ENCODE results near the gene DNAH11.
"Not testable (repeated sequence)": the region's sequence is repeated elsewhere in the genome, so short reads cannot be mapped to it uniquely, and the experiment has no call there.

DNAH11 gene

DNA sequence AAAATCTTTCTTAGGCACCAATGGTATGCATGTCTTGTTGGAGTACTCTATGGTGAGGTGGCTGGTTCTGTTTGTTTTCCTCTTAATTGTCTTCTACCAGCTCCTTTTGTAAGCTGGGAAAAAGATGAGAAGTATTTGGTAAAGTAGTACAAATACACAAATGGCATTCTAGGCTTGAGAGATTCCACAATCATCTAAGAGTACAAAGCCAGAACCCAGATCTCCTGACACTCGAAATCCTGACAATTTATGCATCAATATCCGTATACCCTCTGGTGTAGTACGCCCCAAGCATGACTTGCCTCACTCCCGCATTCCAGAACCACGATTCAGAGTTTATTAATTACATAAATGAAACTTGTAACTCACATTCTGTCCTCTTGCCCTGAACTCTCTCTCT is 359.4 kb downstream of the DNAH11 start:
- DNase-seq, result no peak

DNA sequence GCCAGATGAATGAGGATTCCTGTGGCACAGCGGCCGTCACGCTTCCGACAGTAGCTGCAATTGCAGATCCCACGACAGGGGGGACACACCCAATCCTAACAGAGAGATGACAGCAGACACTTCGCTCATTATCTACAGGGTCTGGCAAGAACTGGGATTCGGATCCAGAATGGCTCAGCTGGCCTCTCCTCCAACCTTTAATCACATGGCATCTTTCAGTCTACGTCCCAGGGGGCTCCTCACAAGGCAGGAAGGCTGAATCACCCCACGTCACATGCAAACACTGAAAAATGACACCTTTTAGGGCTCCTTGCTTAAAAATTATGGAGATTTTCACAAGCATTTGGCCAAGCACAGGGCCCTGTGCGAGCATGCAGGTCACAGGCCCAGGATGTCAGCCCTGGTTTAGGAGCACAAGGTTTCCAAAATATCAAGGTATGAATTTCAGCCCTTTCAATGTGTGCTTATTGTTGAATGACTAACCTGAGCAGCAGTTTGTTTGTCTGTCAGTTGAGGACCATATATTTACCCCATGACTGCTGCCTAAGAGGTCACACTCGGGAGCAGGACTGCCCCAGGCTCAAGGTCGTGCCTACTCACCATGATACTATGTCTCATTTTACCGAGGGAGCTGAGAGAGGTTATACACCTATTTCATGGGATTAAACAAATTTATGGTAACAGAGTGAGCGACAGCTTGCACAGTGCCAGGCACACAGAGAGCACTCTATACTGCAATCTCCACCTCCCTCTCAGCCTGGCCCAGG is 360.4 kb downstream of the DNAH11 start:
- DNase-seq, result no peak

DNA sequence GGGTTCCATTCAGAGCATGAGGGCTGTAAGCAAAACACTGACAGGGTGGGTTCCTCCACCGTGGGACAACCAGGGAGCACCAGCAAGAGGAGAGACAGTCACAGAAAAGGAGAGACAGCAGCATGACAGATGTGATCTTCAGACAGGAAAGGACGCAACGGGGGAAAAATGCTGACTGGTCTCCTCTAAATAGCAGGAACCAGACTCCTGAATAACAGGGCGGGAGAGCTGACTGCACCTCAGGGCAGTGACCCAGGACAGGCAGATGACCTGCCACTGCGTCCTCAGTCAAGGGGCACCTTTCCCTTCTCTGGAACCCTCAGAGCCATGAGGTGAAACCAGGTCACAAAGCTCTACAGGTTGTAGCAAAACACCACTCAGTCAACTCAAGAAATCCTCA is 365.9 kb downstream of the DNAH11 start:
- DNase-seq, result no peak

DNA sequence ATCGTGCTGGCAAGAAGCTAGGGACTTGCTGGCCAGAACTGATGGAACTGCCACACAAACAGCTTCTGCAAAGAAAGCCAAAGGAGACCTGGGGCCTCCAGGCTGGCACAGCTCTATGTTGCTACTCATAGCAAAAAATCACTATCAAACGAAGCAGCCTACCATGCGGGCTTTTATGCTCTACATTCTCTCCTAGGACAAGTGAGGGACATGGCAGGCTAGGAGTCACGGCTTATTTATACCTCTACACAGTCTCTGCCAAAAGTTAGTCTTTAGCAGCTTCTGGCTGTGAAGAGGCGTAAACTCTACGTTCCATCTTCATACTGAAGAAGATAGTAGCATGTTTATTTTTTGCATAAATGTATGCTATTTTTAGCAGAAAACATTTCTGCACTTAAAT is 367.4 kb downstream of the DNAH11 start:
- no peak for DNase-seq

DNA sequence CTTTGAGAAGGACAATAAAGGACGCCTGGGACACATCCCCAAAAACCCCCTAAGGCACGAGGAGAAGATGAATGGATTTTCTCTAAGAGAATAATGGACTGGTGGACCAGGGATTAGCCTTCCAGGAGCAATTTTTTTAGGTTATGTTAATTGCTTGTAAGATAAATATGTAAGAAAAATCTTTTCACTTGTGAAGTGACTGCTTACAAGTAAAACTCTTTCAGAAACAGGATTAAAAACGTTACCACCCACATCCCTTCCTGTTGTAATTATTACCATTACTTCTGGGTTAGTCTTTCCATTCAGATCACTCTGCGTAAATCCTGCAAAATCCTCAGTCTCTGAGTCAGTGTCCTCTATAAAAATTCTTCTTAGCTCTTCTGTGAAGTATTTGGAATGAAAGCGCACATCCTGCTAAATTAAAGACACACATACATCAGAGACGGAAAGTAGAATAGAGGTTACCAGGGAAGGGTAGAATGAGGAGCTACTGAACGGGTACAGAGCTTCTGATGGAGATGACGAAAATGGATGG is 368.6 kb downstream of the DNAH11 start:
- no peak for DNase-seq

DNA sequence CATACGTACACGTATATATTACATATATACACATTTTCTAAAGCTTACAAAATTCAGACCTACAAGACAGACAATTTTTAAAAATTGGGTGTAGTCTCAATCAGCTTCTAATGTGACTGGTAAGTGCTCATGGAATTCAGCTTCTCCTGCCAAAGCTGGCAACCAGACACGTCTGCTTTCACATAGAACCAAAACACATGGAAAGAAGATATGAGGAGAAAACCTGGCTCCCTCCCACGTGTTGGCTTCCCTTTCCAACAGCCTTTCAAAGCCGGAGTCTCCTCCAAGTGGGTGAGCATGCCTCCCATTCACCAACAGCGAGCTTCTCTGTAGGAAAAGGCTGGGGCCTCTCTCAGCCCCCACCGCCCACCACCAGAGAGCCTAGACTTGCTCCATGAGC is 369.5 kb downstream of the DNAH11 start:
- no peak for DNase-seq

DNA sequence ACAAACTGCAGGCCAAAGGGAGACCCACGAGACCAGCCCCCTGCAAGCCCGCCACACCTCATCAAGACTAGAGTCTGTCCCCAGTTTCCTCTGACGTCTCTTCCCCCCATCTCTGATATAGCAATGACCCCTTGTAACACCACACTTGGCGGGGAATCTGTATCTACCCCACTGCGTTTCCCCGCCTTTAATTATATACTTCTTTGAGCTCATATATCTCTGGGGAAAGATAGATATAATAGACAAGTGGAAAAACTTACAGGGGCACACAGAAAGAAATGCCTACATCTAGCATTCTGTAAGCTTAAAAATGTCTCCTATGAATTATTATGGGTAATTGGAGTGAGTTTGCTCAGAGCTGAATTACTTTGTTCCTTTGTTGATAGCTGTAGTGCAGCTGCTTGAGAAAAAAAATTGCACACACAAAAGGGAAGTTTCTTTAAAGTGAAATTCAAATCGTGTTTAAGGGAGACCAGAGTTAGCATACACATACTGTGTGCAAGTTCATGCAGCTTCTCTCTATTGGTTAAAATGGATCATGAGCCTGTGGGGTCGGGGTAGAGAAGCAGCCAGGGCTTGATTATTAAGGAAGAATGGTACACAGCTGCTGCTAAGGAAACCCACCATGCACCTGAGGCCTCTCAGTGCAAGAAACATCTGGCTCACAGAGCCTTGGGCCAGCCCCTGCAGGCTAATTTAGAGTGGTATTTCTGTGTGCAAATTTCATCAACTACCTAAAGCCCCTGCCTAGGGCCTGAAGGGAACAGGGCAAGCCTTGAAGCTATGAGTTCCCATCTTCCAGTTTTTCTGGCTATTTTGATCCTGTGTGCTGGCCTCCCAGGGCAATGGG is 370.3 kb downstream of the DNAH11 start:
- DNase-seq, result no peak

DNA sequence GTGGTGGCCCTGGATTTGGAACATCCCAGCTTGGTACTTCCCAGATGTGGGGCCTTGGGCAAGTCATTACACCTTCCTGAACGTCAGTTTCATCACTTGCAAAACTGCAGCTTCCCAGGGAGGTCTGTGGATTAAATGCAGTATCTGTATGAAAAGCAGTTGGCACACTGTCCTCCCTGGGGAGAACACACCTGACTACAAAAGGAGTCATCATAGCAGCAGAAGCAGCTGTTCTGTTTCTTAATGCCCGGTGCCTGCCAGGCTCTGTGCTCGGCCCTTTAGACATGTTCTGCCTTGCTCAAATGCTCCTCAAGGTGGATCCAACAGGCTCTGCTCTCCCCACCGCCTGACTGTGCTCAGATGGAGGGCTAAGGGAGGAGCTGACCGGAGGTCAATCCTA is 371.8 kb downstream of the DNAH11 start:
- no peak for DNase-seq

DNA sequence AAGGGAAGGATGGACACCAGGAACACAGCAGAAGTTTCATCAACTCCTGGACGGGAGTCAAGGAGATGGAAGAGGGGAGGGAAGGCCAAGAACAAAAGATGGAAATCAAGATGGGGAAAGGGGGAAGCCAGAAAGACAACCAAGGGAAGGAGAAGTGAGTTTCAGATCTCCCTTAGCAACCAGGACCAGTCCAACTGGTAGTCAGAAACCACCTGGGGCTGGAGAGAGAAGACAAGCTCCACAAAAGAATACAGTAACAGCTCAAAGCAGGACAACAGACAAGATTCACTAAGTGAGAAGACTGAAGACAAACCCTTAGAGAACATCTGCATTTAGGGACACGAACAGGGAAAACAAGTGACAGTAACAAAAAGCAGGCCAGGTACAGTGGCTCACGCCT is 372.3 kb downstream of the DNAH11 start:
- no peak for DNase-seq

DNA sequence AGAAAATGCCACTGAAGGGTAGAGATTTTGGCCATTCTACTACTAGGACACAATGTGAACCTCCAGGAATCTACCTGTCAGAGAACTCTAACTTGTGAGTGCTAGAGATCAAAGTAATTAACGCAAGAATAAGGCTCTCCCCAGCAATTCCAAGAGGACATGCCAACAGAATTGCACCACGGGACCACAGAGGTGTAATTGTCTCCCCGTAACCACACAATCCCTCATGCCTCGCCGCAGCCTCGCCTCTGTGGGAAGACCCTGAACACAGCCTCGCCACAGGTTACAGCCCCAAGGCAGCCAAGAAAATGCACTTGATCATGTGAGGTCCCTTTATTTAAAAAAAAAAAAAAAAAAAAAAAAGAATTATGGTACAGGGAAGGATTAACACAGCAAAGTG is 373.3 kb downstream of the DNAH11 start:
- DNase-seq, result no peak

DNA sequence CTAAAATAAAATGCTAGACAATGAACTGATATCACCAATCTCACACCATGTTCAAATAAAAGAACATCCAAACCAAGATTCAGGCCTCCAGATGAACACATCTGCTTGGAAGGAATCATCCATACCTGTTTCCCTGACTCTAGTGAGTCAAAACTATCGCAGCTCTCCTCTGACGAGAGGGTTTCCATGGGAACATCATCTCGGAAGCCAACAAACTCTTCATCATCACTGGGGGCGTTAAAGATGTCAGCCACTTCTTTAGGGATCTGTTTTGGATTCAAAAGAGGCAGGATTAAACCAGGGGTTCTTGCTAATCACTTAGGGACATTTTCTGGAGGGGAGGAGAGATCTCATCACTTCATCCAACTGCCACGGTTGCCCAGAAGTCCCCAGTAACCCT is 373.8 kb downstream of the DNAH11 start:
- DNase-seq, result no peak

DNA sequence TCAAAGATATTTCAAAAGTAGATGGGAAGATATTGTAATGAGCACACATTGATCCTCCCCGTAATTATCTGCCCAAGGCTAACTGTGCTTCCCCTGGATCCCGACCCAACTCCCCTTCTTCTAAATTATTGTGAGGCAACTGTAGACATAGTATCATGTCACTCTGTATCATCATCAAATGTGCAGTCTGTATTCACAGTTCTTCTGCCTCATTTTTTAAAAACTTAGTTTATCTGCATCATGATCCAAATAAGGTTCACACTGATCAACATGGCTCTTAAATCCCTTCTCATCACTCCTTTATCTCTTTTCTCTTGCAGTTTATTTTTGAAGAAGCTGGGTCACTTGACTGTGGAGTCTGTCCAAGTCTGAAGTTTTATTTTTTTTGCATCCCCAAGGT is 375.4 kb downstream of the DNAH11 start:
- DNase-seq, result no peak

DNA sequence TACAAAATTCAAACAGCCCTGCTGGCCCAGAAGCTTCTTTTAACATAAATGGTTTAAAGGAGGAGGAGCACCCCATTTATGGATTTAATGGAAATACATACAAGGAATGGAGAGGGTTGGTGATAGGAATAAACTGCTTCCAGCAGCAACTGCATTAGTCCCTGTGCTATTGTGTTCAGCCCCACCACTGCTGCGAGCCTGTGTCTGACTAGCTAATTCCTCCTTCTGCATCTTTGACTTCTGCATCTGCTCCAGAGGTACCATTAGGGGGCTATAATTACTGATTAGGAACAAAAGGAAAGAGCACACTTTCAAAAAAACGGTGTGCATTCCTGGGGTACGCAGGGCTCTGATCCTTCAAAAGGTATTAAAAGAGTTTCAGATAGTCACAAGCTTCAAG is 378.1 kb downstream of the DNAH11 start:
- DNase-seq, result no peak

DNA sequence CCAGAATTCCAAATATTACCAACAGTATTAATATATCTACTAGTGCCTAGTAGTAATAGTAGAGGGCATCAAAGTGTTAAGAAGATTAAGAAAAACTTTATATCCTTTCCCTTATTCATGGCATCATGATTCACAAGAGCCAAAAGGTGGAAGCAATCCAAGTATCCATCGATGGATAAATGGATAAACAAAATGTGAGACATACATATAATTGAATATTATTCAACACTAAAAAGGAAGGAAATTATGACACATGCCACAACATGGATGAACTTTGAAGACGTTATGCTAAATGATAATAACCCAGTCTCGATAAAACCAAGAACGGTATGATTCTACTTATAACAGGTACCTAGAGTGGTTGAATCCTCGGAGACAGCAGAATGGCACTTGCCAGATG is 379.8 kb downstream of the DNAH11 start:
- no peak for DNase-seq

DNA sequence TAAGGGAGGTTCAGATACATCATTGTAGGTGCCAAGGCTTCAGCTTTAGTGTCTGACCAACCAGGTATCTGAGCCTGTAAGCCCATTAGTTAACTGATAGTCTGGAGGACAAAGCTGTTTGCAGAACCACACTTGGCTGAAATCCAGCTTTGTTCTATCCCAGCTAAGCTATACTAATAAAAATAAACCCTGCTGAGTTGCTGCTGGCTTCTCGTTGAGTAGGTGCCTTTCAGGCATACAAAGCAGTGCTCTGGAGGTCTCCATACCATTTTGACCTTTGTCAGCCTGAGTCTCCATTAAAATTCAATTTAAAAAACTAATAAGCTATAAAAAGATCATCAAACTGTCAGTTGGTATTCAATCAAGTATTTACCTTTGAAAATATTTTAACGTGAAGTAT is 380.8 kb downstream of the DNAH11 start:
- peak; percentile 71 for DNase-seq

DNA sequence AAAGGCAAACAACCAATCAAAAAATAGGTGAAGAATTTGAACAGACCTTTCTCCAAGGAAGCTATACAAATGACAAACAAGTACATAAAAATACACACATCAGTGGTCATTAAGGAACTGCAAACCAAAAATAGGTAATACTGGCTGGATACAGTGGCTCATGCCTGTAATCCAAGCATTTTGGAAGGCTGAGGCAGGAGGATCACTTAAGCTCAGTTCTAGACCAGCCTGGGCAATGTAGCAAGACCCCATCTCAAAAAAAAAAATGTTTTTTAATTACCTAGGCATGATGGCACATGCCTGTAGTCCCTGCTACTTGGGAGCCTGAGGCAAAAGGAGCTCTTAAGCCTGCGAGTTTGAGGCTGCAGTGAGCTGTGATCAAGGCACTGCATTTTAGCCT is 383.6 kb downstream of the DNAH11 start:
- no peak for DNase-seq

DNA sequence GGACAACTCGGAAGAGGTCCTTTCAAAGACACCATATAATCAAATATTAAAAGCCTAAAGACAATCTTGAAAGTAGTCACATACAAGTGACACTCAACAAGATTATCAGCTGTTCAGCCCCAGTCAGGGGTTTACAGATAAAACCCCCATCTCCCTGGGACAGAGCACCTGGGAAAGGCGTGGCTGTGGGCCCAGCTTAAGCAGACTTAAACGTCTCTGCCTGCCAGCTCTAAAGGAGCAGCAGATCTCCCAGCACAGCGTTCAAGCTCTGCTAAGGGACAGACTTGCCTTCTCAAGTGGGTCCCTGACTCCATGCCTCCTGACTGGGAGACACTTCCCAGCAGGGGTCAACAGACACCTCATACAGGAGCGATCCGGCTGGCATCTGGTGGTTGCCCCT is 384.9 kb downstream of the DNAH11 start:
- no peak for DNase-seq

DNA sequence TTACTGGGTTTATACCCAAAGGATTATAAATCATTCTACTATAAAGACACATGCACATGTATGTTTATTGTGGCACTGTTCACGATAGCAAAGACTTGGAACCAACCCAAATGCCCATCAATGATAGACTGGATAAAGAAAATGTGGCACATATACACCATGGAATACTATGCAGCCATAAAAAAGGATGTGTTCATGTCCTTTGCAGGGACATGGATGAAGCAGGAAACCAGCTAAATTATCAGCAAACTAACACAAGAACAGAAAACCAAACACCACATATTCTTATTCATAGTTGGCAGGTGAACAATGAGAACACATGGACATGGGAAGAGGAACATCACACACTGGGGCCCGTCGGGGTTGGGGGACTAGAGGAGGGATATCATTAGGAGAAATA is 390.5 kb downstream of the DNAH11 start:
- DNase-seq, result not testable (repeated sequence)

DNA sequence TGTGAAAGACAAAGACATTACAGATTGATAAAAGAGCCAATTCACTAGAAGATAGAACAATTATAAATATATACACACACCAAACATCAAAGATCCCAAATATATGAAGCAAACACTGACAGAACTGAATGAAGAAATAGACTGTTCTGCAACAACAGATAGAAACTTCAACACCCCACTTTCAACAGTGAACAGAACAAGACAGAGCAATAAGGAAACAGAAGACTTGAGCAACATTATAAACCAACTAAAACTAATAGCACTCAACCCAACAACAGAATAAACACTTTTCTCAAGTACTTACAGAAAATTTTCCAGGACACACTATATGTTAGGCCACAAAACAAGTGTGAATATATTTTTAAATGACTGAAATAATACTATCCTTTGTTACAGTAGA is 392.0 kb downstream of the DNAH11 start:
- DNase-seq, result no peak

DNA sequence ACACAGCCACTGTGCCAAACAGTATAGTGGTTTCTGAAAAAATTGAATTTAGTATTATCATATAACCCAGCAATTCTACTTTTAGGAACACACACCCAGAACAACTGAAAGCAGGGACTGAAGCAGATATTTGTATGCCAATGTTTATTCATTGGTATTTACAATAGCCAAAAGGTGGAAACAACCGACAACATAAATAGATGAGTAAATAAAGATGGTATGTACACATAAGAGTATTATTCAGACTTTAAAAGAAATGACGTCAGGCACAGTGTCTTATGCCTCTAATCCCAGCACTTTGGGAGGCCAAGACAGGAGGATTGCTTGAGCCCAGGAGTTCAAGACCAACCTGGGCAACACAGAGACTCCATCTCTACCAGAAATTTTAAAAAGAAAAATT is 395.6 kb downstream of the DNAH11 start:
- no peak for DNase-seq

DNA sequence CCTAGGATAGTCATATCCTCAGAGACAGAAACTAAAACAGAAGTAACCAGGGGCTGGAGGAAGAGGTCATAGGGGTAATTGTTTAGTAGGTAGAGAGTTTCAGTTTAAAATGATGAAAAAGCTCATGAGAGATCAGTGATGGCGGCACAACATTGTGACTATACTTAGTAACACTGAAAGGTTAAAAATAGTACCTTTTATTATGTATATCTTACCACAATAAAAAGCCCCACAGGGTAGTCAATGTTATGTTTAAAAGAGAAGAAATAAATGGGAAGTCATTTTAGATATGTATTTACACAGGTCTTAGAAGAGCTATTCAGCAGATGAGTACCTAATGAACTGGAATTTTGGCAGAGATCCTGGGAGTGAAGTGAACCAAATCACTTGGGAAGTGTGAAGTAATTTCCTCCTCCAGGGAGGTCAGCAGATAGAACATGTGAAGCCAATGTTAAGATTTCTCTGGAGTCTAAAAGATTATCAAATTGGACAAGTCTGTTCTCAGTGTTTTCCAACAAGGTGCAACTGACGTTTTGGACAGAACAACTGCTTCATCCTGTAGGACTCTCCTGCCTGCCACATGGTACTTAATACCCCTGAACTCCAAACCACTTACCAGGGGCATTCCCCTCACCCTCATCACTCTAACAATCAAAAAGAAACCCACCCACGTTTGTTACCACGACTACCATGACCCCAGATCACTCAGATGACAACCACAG is 396.5 kb downstream of the DNAH11 start:
- DNase-seq, result peak; percentile 62

DNA sequence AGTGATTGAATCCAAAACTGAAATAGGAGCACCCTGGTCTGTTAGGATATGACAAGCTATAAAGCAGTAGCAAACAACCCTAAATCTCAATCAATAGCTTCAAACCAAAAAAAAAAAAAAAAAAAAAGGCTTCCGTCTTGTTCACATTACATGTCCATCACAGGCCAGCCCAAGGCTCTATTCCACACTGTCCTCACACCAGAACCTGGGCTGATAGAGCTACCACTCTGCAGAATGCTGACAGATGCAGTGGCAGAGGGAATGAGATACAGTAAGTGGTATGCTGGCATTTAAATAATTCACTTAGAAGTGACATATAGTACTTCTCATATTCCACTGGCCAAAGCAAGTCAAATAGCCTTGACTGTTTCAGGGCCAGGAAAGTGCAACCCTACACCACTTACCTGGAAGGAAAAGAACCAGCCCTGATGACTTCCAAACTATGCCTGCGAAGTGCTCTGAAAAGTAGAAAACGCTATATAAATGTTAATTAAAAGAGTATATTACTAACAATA is 397.1 kb downstream of the DNAH11 start:
- no peak for DNase-seq

DNA sequence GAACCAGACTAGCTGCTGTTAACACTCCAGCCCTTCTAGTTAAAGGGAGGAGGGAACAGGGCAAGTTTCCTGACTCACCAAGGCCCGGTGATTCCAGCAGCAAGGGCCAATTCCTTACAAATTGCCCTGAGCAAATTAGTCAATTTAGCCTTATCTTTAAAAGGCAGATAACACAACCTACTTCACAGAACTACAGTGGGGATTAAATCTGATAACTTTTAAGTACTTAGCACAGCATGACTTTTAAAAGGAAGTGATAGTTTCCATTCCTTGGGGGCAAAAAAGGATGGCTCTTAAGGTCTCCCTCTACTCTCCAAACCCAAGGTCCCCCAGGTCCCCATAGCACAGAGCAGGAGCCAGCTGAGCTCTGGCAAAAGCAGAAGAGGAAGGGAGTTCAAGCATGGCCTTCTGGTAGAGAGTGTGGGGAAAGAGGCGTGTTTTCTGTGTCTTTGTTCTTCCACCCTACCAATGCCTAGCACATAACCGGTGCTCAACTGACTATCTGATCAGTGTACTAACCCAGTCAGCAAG is 398.8 kb downstream of the DNAH11 start:
- no peak for DNase-seq

Measured in NCI-H1092 treated with DMSO at 0.1 percent for 48 hours (cell line).